ENCODE data around the gene DSE.
"Not testable (repeated sequence)": the region's sequence is repeated elsewhere in the genome, so short reads cannot be mapped to it uniquely, and the experiment has no call there.

The DSE gene

GRCh38 chr6:116370760-116371119 is at the start of gene DSE:
TSS of gene DSE (plus strand) at chr6:116370947. CDS start at chr6:116399251, 28,304 bp downstream.
- peak; percentile 67 for DNase-seq

- not testable (repeated sequence) for DNase-seq
These were observed 48.8 kb upstream of the DSE start for GRCh38 chr6:116321933-116322332.

- no peak for DNase-seq
These were observed 46.9 kb upstream of the DSE start for GRCh38 chr6:116323863-116324262.

- DNase-seq = not testable (repeated sequence)
These were observed 45.1 kb upstream of the DSE start for GRCh38 chr6:116325634-116326132.

GRCh38 chr6:116326181-116326671 is 44.5 kb upstream of the DSE start:
- DNase-seq = no peak

GRCh38 chr6:116326996-116327395 is 43.8 kb upstream of the DSE start:
- no peak for DNase-seq

- DNase-seq = no peak
These were observed 42.8 kb upstream of the DSE start for GRCh38 chr6:116327803-116328527.

GRCh38 chr6:116328528-116328903 is 42.2 kb upstream of the DSE start:
- DNase-seq = no peak

GRCh38 chr6:116329156-116329555 is 41.6 kb upstream of the DSE start:
- DNase-seq = no peak

- DNase-seq = no peak
These were observed 40.2 kb upstream of the DSE start for GRCh38 chr6:116330511-116330910.

- DNase-seq = no peak
These were observed 38.7 kb upstream of the DSE start for GRCh38 chr6:116332096-116332495.

- not testable (repeated sequence) for DNase-seq
These were observed 35.9 kb upstream of the DSE start for GRCh38 chr6:116334638-116335409.

- no peak for DNase-seq
These were observed 35.0 kb upstream of the DSE start for GRCh38 chr6:116335612-116336215.

- no peak for DNase-seq
These were observed 31.8 kb upstream of the DSE start for GRCh38 chr6:116338943-116339342.

- not testable (repeated sequence) for DNase-seq
These were observed 30.1 kb upstream of the DSE start for GRCh38 chr6:116340625-116341024.

GRCh38 chr6:116349216-116349615 is 21.5 kb upstream of the DSE start:
- DNase-seq = no peak

GRCh38 chr6:116351101-116351500 is 19.6 kb upstream of the DSE start:
- no peak for DNase-seq

- DNase-seq = no peak
These were observed 18.0 kb upstream of the DSE start for GRCh38 chr6:116352515-116353471.

GRCh38 chr6:116354236-116354635 is 16.5 kb upstream of the DSE start:
- DNase-seq = no peak

GRCh38 chr6:116355796-116356195 is 15.0 kb upstream of the DSE start:
- no peak for DNase-seq

- DNase-seq = no peak
These were observed 11.6 kb upstream of the DSE start for GRCh38 chr6:116359131-116359530.

- no peak for DNase-seq
These were observed 10.9 kb upstream of the DSE start for GRCh38 chr6:116359835-116360234.
